Activated T-helper 1 cell treated with Interleukin-2 at 50 U/mL for 16 hours (primary cell): ENCODE measurements around the gene SPEF2.
"Not testable (repeated sequence)": the region's sequence is repeated elsewhere in the genome, so short reads cannot be mapped to it uniquely, and the experiment has no call there.

Experiments
- DNase-seq: peaks from one replicate; pipeline ENCODE4 v3.0.0-alpha.2; 2020; ENCODE audit warnings: low read depth

The SPEF2 gene

DNA sequence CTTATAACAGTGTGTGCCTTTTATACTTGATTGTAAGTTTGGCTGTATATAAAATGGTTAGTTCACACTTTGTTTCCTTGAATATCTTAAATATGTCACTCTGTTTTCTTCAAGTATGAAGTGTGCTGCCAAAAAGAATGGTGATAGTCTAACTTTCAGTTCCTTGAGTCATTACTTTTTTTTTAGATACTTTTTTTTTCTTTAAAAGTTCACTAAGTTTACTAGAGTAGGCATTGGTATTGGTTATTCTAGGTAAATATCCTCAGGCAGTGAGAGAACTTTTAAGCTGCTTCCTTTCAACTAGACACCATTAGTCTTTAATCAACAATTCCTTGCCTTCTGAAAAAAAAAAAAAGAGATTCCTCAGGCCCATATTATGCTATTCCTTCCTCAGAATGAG, 41.9 kb downstream of the SPEF2 start:
- no peak for DNase-seq

DNA sequence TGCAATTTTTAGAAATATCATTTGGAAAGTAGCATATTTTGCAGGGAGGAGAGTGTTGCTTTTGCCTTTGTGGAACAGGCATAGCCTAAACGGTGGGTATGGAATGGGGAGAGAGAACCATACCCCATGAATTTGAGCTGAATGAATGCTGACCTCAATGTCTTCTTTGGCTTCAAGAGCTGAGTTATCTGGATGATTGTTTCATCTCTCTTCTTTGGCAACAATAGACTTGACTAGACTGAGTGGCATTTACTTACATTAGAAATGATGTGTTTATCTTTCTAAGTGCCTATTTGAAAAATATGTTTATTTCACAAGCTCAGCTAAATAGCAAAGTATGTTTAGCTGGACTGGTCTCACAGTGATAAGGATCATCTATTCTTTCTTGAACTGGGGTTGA, 42.8 kb downstream of the SPEF2 start:
- DNase-seq, result no peak

DNA sequence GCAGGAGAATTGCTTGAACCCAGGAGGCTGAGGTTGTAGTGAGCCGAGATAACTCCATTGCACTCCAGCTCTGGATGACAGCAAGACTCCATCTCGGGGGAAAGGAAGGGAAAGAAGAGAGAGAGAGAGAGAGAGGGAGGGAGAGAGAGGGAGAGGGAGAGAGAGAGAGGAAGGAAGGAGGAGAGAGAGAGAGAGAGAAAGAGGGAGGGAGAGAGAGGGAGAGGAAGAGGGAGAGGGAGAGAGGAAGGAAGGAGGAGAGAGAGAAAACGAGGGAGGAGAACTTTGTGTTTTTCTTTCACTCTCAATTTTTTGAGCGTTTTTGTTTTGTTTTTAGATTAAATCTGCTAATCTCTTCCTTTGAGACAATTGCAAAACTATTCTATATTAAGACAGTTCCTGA, 46.9 kb downstream of the SPEF2 start:
- no peak for DNase-seq

DNA sequence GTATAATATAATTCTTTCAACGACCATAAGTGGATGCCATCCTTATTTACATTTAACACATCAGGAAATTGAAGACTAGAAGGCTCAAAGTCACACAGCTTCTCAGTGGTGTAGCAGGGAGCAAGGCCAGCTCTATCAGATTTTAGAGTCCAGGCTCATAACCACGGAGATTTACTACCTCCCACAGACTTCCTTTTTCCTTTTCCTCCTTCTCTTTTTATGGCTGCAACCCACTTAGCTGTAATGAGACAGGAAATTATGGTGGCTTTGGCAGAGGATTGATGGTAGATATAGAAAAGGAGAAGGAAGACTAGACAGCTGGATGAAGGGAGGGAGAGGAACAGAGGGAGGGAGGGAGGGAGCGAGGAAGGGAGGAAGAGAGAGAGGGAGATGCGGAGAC, 47.4 kb downstream of the SPEF2 start:
- no peak for DNase-seq

DNA sequence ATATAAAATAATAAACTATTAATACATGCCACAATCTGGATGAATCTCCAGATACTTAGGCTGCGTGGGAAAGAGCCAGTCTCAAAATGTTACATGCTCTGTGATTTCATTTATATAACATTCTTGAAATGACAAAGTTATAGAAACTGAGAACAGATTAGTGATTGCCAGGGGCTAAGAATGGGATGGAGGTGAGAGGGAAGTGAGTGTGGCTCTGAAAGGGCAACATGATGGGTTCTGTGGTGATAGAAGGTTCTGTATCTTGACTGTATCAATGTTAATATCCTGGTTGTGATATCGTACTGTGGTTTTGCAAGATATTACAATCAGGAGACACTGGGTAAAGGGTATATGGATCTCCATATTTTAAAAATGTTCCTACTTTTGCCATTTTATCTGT, 50.7 kb downstream of the SPEF2 start:
- no peak for DNase-seq

DNA sequence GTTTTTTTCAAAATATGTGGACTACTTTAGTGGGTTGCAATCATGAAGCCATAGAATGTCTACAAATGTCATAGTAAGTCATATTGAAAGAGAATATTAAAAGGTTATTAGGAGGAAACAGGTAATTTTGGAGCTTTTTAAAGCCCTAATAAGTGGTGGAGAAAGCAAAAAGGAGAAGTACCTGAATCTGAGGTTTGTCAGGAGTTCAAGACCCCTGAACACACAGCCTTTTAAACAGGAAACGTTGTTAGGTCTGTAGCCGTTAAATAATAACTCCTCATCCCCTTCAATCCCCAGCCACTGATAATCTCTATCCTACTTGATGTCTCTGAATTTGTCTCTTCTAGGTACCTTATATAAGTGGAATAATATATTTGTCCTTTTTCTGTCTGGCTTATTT, 51.1 kb downstream of the SPEF2 start:
- DNase-seq, result no peak

DNA sequence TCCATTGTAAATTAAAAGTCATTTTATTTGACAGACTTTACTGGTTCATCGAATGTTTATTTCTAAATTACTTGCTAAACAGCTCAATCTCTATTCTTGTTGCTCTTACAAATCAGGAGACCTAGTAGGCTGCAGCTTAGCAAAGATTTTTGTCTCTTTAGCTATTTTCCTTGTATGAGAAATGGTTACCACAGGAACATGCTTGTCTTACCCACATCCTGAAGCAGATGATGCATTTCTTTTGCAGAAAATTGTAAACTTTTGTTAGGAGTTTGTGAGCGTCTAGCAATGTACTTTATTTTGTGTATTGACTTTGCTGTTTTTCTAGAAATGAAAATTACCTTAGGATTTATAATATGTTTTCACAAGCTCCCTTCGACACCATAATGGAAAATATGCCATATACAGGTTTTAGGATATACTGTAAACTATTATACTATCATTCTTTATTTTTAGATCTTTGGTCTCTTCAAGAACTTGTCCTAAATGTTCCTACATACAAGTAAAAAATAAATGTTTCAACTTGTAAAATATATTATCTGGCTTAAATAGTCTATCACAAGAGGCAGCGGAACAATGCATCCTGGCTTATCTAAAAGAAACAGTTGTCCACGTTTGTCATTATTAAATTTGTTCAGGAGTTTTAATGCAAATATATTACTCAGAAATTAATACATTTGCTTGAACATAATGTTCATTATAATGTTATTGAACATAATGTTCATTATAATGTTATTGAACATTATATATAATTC, 54.1 kb downstream of the SPEF2 start:
- no peak for DNase-seq

DNA sequence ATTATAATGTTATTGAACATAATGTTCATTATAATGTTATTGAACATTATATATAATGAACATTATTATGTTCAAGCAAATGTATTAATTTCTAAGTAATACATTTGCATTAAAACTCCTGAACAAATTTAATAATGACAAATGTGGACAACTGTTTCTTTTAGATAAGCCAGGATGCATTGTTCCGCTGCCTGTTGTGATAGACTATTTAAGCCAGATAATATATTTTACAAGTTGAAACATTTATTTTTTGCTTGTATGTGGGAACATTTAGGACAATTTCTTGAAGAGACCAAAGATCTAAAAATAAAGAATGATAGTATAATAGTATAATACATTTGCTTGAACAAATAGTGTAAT, 54.6 kb downstream of the SPEF2 start:
- DNase-seq, result not testable (repeated sequence)

DNA sequence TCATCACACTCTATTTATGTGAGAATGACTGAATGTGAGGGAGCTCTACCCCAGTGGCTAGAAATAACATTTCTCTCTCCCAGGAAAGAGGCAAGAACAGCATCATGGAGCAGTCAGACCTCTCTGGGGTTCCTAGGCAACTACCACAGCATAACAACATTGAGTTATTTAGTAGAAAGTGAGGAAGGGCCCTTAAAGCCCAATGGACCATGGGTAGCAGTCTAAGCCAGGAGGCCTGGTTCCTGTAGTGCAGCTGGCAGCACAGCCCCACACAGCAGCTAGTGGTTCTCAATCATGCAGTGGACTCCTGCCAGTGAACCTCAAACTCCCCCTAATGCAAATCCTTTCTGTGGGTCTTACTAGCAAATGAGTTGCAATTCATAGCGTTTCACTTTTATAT, 55.3 kb downstream of the SPEF2 start:
- no peak for DNase-seq

DNA sequence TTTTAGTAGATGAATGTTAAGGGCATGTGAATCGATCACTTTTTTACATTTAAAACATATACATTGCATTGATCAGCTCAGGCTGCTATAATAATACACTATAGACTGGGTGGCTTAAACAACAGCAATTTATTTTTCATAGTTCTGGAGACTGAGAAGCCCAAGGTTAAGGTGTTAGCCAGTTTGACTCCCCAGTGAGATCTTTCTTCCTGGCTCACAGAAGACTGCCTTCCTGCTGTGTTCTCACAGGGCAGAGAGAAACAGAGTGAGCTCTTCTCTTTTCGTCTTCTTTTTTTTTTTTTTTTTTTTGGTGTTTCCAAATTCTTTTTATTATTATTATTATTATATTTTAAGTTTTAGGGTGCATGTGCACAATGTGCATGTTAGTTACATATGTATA, 56.4 kb downstream of the SPEF2 start:
- DNase-seq, result no peak

DNA sequence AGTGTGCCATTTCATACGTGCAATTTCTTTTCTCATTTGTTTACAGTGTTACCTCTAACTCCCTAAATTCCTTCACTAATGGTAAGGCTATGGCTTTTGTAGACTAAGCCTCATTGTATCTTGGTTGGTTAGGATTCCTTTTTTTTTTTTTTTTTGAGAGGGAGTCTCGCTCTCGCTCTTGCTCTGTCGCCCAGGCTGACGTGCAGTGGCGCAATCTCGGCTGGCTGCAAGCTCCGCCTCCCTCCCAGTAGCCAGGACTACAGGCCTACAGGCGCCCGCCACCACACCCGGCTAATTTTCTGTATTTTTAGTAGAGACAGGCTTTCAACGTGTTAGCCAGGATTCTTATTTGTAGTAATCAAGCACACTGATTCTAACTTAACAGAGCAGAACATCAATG, 57.7 kb downstream of the SPEF2 start:
- no peak for DNase-seq

DNA sequence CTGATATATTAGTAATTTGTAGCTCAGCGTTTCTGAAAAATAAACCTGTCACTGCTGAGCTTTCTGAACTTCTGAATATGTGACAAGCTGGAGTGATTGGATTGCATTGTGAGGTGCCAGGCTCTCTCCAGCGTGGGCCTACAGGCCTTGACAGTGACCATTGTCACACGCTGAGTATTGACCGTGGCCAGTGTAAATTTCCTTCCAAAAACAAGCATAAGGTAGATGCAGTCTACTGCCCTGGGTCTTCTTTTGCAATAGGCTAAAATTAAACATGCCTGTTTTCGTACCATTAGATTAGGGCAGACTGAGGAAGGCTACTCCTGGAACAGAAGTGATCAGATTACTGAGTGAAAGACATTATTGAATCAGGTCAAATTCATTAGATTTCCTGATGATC, 60.2 kb downstream of the SPEF2 start:
- DNase-seq, result no peak

DNA sequence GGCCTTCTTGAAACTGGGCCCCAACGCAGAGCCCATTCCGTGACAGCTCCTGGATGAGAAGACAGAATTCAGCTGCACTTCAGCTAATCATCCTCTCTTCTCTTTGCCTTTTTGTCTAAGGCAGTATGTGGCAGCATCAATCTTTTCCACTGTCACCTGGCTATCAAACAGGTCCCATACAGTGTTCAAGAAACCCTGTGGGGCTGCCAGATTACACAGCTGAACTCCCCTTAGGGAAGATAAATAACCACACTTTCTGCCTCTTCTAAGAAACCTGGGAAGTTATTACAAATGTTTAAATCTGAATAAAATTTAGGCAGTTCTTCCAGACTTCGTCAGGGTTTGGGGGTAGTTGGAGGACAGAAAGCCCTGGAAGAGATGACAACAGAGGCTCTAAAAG, 61.0 kb downstream of the SPEF2 start:
- DNase-seq, result no peak

DNA sequence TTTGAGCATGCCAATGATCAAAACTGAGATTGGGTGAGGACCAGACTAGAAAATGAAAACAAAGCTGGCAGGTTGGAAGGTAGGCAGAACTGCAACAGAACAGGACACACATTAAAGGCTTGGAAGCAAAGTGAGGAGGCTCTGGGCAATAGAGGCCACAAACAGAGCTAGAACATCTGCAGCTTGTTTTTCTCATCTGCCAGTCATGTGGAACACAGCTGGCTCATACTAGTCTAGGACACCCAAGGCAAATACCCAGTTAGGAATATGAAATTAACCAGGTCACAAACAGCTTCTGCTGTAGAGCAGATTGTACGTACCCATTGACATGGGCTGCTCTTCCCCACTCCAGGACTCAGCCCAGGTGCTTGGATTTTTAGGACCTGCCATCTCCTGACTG, 61.7 kb downstream of the SPEF2 start:
- DNase-seq, result no peak

DNA sequence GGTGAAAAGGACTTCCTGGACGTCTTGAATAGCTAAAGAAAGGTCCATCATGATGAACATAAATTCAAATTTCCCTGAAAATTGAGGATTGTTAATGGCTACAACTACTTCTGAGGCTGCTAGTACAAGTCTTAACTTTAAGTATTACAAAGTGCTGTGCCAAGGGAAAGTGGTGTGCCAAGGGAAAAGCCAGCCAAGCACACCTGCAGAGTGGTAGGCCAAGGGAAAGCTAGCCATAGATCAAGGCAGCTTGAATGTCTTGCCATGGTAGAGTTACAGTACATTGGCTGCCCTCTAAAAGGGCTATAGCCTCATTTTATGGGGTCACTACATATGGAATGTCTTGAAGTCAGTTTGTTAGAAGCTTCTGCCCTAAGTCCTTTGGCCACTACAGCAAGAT, 64.2 kb downstream of the SPEF2 start:
- no peak for DNase-seq

DNA sequence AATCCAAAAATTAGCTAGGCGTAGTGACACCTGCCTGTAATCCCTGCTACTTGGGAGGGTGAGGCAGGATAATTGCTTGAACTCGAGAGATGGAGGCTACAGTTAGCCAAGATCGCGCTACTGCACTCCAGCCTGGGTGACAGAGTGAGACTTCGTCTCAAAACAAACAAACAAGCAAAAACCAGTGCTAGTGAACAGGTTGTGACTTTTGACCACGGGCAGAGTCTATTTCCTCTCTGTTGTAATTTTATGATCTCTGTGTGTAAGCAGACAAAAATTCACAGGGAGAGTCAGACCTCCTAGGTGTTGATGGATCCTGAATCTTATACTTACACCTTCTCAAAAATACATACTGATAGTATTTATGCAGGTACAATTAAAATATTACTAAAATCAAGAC, 65.8 kb downstream of the SPEF2 start:
- no peak for DNase-seq

DNA sequence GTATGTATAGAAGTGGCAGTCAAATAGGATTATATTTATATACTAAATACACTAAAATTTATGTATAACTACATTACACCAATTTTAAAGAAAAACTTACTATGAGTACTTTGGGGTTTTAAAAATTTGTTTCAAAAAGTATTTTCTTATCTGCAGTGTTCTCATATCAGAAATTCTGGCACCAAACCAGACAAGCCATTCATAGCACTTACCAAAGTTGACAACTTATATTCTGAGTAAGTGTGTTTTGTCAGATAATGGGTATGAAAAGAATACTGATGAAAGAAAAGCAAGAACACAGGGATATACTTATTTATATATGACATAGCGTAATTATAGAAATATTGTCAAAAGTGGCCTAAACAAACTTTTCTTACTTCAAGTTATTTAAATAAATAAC, 67.5 kb downstream of the SPEF2 start:
- no peak for DNase-seq

DNA sequence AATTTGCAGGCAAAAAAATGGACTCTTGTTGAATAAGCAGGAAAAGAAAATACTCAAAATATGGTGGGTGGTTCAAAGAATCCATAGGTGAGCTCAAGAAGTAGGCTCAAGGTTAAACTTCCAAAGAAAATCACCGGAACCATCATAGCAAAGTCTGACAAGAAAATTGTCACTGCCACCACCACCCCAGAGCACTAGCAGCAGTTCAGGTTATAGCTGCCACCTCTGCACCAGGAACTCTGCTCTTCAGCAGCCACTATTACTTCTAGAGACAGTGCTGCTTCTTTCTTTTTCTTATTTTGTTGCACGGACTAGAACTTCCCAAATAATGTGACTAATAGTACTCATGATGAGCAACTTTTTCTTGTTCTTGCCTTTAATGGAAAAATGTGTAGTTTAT, 70.3 kb downstream of the SPEF2 start:
- DNase-seq, result no peak

DNA sequence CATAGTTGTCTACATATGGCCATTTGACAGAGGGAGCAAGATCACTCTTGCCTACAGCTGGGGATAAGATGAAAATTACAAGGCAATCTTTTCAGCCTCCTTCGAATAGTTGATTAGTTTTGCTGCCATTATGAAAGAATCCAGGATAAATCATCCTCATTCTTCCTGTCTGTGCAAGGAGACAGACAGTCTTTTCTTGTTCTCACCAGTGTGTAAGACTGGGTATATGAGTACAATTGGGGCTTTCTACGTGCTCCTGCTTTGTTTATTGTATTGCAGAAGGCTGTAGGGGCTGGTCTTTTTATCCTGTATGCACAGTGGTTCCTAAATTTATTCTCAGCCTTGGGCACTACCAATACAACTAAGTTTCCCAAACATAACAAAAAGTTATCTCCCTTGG, 76.8 kb downstream of the SPEF2 start:
- DNase-seq, result no peak

DNA sequence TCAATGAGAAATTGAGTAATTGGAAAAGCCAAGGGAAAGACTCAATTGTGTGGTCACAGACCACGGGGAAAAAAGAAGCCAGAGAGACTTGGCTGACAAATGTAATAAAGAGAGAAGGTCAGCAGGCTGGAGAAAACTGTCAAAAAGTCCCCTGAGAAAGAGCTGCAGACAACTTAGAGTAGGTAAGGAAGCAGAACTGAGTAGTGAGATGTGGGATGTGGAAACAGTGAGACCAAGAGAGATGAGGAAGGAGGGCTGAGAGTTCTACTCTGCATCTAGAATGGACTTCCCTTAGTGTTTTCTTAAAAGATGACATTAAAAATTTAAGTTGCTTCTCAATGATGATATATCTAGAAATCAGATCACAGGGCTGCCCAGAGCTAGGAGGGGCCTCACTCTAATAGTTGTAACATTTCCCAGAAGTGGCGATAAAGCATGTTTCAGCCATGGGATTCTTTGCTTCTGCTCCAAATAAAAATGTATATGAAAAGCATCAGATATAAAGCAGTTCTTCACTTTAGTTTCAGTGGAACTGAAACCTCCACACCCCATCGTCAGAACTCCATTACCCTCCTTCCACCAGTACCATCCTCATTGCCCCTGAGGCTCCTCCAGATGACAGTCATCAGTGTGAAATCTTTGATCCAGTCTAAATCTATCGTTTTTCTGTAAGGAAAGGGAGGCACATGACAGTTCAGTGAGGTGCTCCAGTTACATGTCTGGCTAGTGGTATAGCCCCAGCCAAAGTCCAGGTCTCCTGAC, 80.6 kb downstream of the SPEF2 start:
- DNase-seq, result no peak

DNA sequence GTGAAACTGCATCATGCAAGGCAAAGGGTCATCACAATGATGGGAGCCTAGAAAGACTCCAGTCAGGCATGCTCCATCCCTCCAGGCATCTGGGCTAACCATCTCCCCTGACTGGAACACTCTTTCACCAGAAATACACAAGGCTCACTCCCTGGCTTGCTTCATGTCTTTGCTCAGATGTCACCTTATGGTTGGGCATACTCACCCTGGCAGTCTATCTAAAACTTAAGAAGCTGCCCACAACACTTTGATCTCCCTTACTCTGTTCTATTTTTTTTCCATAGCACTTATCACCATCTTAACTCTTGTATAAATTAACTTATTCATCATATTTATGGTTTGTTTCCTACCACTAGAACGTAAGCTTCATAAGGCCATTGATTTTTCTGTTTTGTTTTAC, 90.0 kb downstream of the SPEF2 start:
- DNase-seq, result no peak

DNA sequence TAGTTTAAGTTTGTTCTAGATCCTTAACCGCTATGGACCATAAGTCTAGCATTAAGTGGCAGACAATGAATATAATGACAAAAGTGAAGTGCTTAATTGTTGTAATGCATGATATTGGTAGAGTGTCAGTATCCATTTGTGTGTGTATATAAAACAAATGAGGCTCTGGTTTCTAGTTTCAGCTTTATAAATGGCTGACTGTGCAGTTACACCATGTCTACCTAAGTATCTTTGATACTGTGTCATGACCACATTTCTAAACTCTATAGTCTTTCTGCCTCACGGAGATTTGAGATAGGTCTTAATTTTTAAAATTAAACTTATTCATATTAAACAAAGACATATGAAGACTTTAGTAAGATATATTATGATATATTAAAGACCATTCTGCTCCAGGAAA, 92.0 kb downstream of the SPEF2 start:
- no peak for DNase-seq

DNA sequence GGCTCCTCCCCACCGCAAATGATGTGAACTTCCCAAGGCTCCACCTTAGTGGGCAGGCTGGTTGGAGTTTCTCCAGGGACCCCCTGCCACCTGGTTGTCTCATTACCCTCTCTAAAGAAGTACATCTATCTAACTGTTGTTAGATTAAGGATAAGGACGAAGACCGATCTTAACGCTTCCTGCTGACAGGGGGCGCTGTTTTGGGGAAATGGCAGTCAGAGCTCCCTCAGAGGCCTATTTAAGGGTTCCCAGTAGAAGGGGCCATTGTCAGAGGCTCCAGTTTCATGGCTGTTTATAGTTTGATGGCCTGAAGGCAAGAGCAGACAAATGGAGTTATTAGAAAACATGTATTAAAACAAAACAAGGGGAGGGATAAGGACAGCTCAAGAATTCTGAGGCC, 100.1 kb downstream of the SPEF2 start:
- DNase-seq, result no peak

DNA sequence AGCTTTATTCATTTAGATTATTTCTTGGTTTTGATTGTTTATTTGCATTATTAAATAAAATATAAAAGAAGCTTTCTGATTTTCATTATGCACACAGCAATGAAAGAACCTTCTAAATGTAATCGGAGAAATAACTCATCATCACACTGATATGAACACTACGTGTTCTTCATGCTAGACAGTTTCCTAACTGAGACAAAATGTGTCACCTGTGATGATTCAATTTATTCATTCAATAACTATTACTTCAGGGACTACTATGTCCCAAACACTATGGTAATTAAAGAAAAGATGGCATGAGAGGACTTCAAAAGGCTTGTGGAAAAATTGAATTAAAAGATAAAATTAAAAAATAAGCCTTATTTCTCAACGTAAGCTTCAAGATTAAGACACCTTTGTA, 118.1 kb downstream of the SPEF2 start:
- DNase-seq, result no peak
